MCF 10A (cell line): ENCODE data around the gene MRPS35. TPM values are rescaled to one million over a fixed set of nuclear protein-coding genes. Genes with fewer than 3 reads are reported as not detected.

Source experiments
- BruUV-seq: library from RNA; stranded (reverse); fragments of 400-500 nt; replicated peaks from 2 replicates; lab custom pipeline; 2021; lab: Mats Ljungman, UMichigan
- CTCF ChIA-PET: fragments of 300-600 bp; sonication (Branson Sonifier 250); formaldehyde crosslinking; extraction: SDS; loops from one replicate; lab custom pipeline; 2021; ENCODE audit warnings: antibody characterized with exemption, inconsistent platforms; lab: Yijun Ruan, JAX
- POLR2A ChIA-PET: fragments of 300-600, 350-650 bp; sonication (Branson Sonifier 250); formaldehyde crosslinking; extraction: SDS; loops from one replicate; lab custom pipeline; 2020; ENCODE audit warnings: antibody characterized with exemption, inconsistent platforms; lab: Yijun Ruan, JAX
- DNase-seq: peaks from one replicate; pipeline ENCODE4 v3.0.0-alpha.2; 2018; ENCODE audit not compliant: unreplicated experiment
- H3K27ac Mint-ChIP-seq: one replicate; pipeline ENCODE4 v1.8.0; 2022; ENCODE audit warnings: mild to moderate bottlenecking, low read depth, mixed read lengths; ENCODE audit not compliant: unreplicated experiment
- H3K27me3 Mint-ChIP-seq: one replicate; pipeline ENCODE4 v1.8.0; 2022; ENCODE audit warnings: mixed read lengths; ENCODE audit not compliant: insufficient read depth, unreplicated experiment
- H3K36me3 Mint-ChIP-seq: one replicate; pipeline ENCODE4 v1.8.0; 2022; ENCODE audit warnings: mild to moderate bottlenecking, moderate library complexity, mixed read lengths; ENCODE audit not compliant: insufficient read depth, unreplicated experiment
- H3K4me1 Mint-ChIP-seq: one replicate; pipeline ENCODE4 v1.8.0; 2022; ENCODE audit warnings: mixed read lengths; ENCODE audit not compliant: insufficient read depth, unreplicated experiment
- H3K4me3 Mint-ChIP-seq: one replicate; pipeline ENCODE4 v1.8.0; 2022; ENCODE audit warnings: mild to moderate bottlenecking, moderate library complexity, mixed read lengths; ENCODE audit not compliant: unreplicated experiment
- H3K9me3 Mint-ChIP-seq: one replicate; pipeline ENCODE4 v1.8.0; 2022; ENCODE audit warnings: mixed read lengths; ENCODE audit not compliant: unreplicated experiment
- intact Hi-C: fragments of 100-400 bp; cut with micrococcal nuclease; formaldehyde crosslinking; loops from 2 replicates; pipeline ENCODE4 v1.14.1; 2022
- total RNA-seq: library from RNA; stranded (reverse); gene quantifications from 2 replicates; pipeline ENCODE4 v1.2.3, GENCODE V29; 2022
- TF ChIP-seq, protein P1 (sequence below): fragments of 200-600 bp; IDR thresholded peaks from one replicate; pipeline ENCODE4 v1.8.0; 2022; ENCODE audit warnings: antibody characterized with exemption, mild to moderate bottlenecking; ENCODE audit not compliant: unreplicated experiment

Gene MRPS35
- total RNA-seq, 1 experiment from 2014 or later, result 69.0 TPM

DNA sequence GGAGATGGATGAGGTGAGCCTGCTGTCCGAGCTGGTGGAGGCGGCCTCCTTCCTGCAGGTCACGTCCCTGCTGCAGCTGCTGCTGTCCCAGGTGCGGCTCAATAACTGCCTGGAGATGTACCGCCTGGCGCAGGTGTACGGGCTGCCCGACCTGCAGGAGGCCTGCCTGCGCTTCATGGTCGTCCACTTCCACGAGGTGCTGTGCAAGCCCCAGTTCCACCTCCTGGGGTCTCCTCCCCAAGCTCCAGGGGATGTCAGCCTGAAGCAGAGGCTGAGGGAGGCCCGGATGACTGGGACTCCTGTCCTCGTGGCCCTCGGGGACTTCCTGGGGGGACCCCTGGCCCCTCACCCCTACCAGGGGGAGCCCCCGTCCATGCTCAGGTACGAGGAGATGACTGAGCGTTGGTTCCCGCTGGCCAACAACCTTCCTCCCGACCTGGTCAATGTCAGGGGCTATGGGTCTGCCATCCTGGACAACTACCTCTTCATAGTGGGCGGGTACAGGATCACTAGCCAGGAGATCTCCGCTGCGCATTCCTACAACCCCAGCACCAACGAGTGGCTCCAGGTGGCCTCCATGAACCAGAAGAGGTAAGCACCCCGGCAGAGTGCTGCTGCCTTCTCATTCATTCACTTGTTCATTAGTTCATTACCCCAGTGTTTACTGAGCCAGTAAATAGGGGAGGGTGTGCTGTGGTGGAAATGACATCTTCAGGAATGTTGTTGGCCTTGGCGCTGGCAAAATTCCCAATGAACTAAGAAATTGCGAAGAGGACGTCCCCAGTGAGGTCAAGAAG lies 70.2 kb downstream of the MRPS35 start:
- H3K27ac Mint-ChIP-seq, result peak overlapping the region; percentile 63
- H3K4me3 Mint-ChIP-seq, result peak overlapping the region; percentile 77
- peaks cover 10% of the 10 kb centered on the region for H3K36me3 Mint-ChIP-seq
- H3K4me1 Mint-ChIP-seq, result peaks cover 28% of the 10 kb centered on the region
- H3K27me3 Mint-ChIP-seq, result no peaks in the 10 kb centered on the region
- POLR2A ChIA-PET, result interaction anchor here (0.6 to 2.2 kb wide), 19 partner anchors 7 to 953 kb away, joined by 3 to 21 read pairs (median 4); no protein-coding TSS in a partner anchor
- no TSS peak for BruUV-seq
- no peaks in the 10 kb centered on the region for H3K9me3 Mint-ChIP-seq
- CTCF ChIA-PET, result interaction anchor here (0.6 to 1.8 kb wide), 3 partner anchors 12 to 142 kb away, joined by 4 to 5 read pairs (median 5); no protein-coding TSS in a partner anchor
- peak; percentile 65 for DNase-seq
- TF ChIP-seq, protein P1, sequence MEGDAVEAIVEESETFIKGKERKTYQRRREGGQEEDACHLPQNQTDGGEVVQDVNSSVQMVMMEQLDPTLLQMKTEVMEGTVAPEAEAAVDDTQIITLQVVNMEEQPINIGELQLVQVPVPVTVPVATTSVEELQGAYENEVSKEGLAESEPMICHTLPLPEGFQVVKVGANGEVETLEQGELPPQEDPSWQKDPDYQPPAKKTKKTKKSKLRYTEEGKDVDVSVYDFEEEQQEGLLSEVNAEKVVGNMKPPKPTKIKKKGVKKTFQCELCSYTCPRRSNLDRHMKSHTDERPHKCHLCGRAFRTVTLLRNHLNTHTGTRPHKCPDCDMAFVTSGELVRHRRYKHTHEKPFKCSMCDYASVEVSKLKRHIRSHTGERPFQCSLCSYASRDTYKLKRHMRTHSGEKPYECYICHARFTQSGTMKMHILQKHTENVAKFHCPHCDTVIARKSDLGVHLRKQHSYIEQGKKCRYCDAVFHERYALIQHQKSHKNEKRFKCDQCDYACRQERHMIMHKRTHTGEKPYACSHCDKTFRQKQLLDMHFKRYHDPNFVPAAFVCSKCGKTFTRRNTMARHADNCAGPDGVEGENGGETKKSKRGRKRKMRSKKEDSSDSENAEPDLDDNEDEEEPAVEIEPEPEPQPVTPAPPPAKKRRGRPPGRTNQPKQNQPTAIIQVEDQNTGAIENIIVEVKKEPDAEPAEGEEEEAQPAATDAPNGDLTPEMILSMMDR, result no peak
- intact Hi-C loops, result loop anchor here (2.0 kb wide), 4 partner anchors 32 to 160 kb away; no protein-coding TSS in a partner anchor

DNA sequence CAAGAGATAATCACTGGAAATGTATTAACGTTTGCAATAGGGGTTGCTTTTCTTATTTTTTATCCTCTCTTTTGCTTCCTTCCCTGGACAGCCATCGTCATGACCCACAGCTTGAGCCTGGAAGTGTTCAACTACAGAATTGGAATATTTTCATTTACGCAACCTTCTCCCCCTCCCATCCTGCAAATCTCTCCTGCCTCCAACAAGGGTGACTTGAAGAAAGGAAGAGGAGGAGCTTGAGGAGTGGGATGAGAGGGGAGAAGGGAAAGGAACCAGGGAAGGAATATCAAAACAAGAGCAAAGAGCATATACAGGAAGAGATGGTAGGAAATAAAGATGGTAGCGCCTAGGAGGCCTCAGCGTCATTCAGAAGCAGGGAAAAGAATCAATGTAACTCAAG lies 71.0 kb downstream of the MRPS35 start:
- BruUV-seq, result TSS peak; percentile 41
- intact Hi-C loops, result loop anchor here (2.0 kb wide), 4 partner anchors 33 to 159 kb away; no protein-coding TSS in a partner anchor
- Mint-ChIP-seq H3K27me3 (no peaks in the 10 kb centered on the region), H3K9me3 (no peaks in the 10 kb centered on the region), H3K27ac (peak overlapping the region; percentile 63), H3K4me1 (peaks cover 34% of the 10 kb centered on the region), H3K4me3 (peak overlapping the region; percentile 77), H3K36me3 (peaks cover 10% of the 10 kb centered on the region)
- TF ChIP-seq, protein P1, result no peak
- peak; percentile 26 for DNase-seq
- ChIA-PET CTCF (interaction anchor here (0.6 to 1.0 kb wide), 3 partner anchors 12 to 58 kb away, joined by 3 to 4 read pairs (median 3); no protein-coding TSS in a partner anchor), POLR2A (interaction anchor here (0.6 to 0.7 kb wide), 2 partner anchors 34 to 113 kb away, joined by 3 read pairs; no protein-coding TSS in a partner anchor)

DNA sequence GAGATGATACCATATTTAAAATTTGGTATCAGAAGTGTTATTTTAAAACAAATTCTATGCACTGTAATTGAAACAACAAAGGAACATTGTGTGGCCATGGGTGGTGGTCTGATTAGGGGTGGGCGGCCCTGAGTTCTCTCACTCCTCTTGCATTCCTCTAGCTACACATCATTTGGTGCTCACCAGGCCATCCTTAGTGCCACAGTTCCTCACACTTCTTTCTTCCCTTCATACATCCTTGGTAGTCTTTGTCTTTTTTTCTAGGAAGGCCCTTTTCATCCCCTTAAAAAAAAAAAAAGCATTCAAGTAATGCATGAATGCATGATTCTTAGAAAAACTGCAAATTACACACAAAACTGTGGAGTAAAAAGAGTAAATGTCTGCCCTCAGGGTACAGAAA lies 71.8 kb downstream of the MRPS35 start:
- TF ChIP-seq, protein P1, result no peak
- DNase-seq, result no peak
- ChIA-PET POLR2A (interaction anchor here (1.0 kb wide), 1 partner anchor 10 kb away, joined by 3 read pairs; no protein-coding TSS in a partner anchor), CTCF (interaction anchor here (1.0 kb wide), 1 partner anchor 39 kb away, joined by 4 read pairs; no protein-coding TSS in a partner anchor)
- Mint-ChIP-seq H3K27me3 (no peaks in the 10 kb centered on the region), H3K4me1 (peaks cover 34% of the 10 kb centered on the region), H3K4me3 (peak overlapping the region; percentile 40), H3K9me3 (no peaks in the 10 kb centered on the region), H3K27ac (peak overlapping the region; percentile 63), H3K36me3 (peaks cover 10% of the 10 kb centered on the region)
- intact Hi-C loops, result no loop called here
- no TSS peak for BruUV-seq
